Neural cell (in vitro differentiated cells): ENCODE measurements around the gene PARVA. TPM values are rescaled to one million over a fixed set of nuclear protein-coding genes. Genes with fewer than 3 reads are reported as not detected.

ENCODE experiments used
- H2AFZ ChIP-seq: fragments of 200-600, 300-800 bp; sonication (generic), shearing (Covaris generic); 2 replicates; pipeline ENCODE4 v1.6.0; 2014; ENCODE audit warnings: low read depth, mild to moderate bottlenecking, antibody characterized with exemption, low read length, moderate library complexity
- H3F3A ChIP-seq: fragments of 200-600 bp; shearing (Covaris generic); 2 replicates; pipeline ENCODE4 v1.6.1; 2016; ENCODE audit warnings: mild to moderate bottlenecking, moderate library complexity, mixed read lengths, antibody characterized with exemption, low read length; ENCODE audit not compliant: insufficient read depth, poor library complexity, severe bottlenecking
- H3K27ac ChIP-seq: fragments of 200-600, 300-800 bp; sonication (generic), shearing (Covaris generic); 2 replicates; pipeline ENCODE4 v1.5.1; 2014; ENCODE audit warnings: mild to moderate bottlenecking, low read length, moderate library complexity
- H3K27me3 ChIP-seq: fragments of 300-800, 200-600 bp; sonication (generic), shearing (Covaris generic); 2 replicates; pipeline ENCODE4 v1.6.0; 2014; ENCODE audit warnings: mild to moderate bottlenecking, low read depth, low read length, moderate library complexity; ENCODE audit not compliant: insufficient read depth
- H3K36me3 ChIP-seq: fragments of 300-800, 200-600 bp; sonication (generic), shearing (Covaris generic); 2 replicates; pipeline ENCODE4 v1.5.1; 2014; ENCODE audit warnings: mild to moderate bottlenecking, antibody characterized with exemption, low read length, moderate library complexity; ENCODE audit not compliant: insufficient read depth
- H3K4me2 ChIP-seq: fragments of 300-800, 200-600 bp; sonication (generic), shearing (Covaris generic); 2 replicates; pipeline ENCODE4 v1.6.0; 2014; ENCODE audit warnings: mild to moderate bottlenecking, low read length
- H3K4me3 ChIP-seq: fragments of 300-800, 200-600 bp; sonication (generic), shearing (Covaris generic); 2 replicates; pipeline ENCODE4 v1.5.1; 2014; ENCODE audit warnings: mild to moderate bottlenecking, low read length, moderate library complexity
- H3K79me2 ChIP-seq: fragments of 200-600 bp; shearing (Covaris generic); replicated peaks from 2 replicates; pipeline ENCODE4 v1.6.0; 2014; ENCODE audit warnings: mild to moderate bottlenecking, low read length, moderate library complexity; ENCODE audit not compliant: insufficient read depth
- H3K9ac ChIP-seq: fragments of 300-800, 200-600 bp; sonication (generic), shearing (Covaris generic); 2 replicates; pipeline ENCODE4 v1.6.1; 2016; ENCODE audit warnings: mild to moderate bottlenecking, low read length, mixed read lengths
- H3K9me2 ChIP-seq: fragments of 200-600 bp; shearing (Covaris generic); 2 replicates; pipeline ENCODE4 v1.6.1; 2016; ENCODE audit warnings: mild to moderate bottlenecking, low read length, mixed read lengths; ENCODE audit not compliant: insufficient read depth
- H3K9me3 ChIP-seq: fragments of 200-600, 300-800 bp; sonication (generic), shearing (Covaris generic); 2 replicates; pipeline ENCODE4 v1.6.1; 2016; ENCODE audit warnings: mild to moderate bottlenecking, mixed run types, low read length, moderate library complexity, mixed read lengths
- H4K20me1 ChIP-seq: fragments of 200-600 bp; shearing (Covaris generic); 2 replicates; pipeline ENCODE4 v1.6.1; 2016; ENCODE audit warnings: mild to moderate bottlenecking, mixed run types; ENCODE audit not compliant: insufficient read depth
- EP300 ChIP-seq: fragments of 450-650 bp; conservative IDR thresholded peaks from 2 replicates; pipeline ENCODE4 v1.6.1; 2014; ENCODE audit warnings: antibody characterized with exemption, mild to moderate bottlenecking, moderate library complexity; ENCODE audit not compliant: poor library complexity, severe bottlenecking
- EZH2 ChIP-seq: fragments of 200-600, 300-800 bp; shearing (Covaris generic), sonication (generic); IDR thresholded peaks from 2 replicates; pipeline ENCODE4 v1.6.1; 2014; ENCODE audit warnings: antibody characterized with exemption, low read length, borderline replicate concordance, mild to moderate bottlenecking; ENCODE audit not compliant: insufficient read depth, poor library complexity, severe bottlenecking
- MXI1 ChIP-seq: fragments of 450-650 bp; conservative IDR thresholded peaks from 2 replicates; pipeline ENCODE4 v1.6.1; 2014; ENCODE audit warnings: antibody characterized with exemption, mild to moderate bottlenecking; ENCODE audit not compliant: poor library complexity, severe bottlenecking
- POLR2AphosphoS5 ChIP-seq: IDR thresholded peaks from 2 replicates; pipeline ENCODE4 v1.6.1; 2012
- RAD21 ChIP-seq: fragments of 450-650 bp; conservative IDR thresholded peaks from 2 replicates; pipeline ENCODE4 v1.6.1; 2014; ENCODE audit warnings: antibody characterized with exemption, mild to moderate bottlenecking, moderate library complexity
- REST ChIP-seq: IDR thresholded peaks from 2 replicates; pipeline ENCODE4 v1.6.1; 2012; ENCODE audit warnings: borderline replicate concordance
- SMC3 ChIP-seq: fragments of 450-650 bp; conservative IDR thresholded peaks from 2 replicates; pipeline ENCODE4 v1.6.1; 2014; ENCODE audit warnings: antibody characterized with exemption, mild to moderate bottlenecking, moderate library complexity; ENCODE audit not compliant: poor library complexity
- TAF1 ChIP-seq: IDR thresholded peaks from 2 replicates; pipeline ENCODE4 v1.6.1; 2012; ENCODE audit warnings: low read depth
- polyA plus RNA-seq: library from polyadenylated mRNA; depleted of rRNA; stranded (reverse); fragments of >200 nt; gene quantifications from 2 replicates; pipeline ENCODE4 v1.2.3, GENCODE V29; 2014
- TF ChIP-seq, protein P1 (sequence below): fragments of 450-650 bp; IDR thresholded peaks from 2 replicates; pipeline ENCODE4 v1.5.1; 2014; ENCODE audit warnings: antibody characterized with exemption, mild to moderate bottlenecking, moderate library complexity; ENCODE audit not compliant: poor library complexity, severe bottlenecking

Gene PARVA
- polyA plus RNA-seq, 1 donor from 2014 or later: 0.94 TPM

- Histone ChIP-seq H3K4me3 (no peak overlapping the region), H3K27me3 (no peaks in the 10 kb centered on the region), H3K79me2 (no peaks in the 10 kb centered on the region), H3K27ac (no peak overlapping the region), H3K9ac (no peak overlapping the region), H3K36me3 (no peaks in the 10 kb centered on the region), H3K4me2 (no peak overlapping the region), H4K20me1 (no peaks in the 10 kb centered on the region), H3K9me2 (no peaks in the 10 kb centered on the region), H3F3A (no peaks in the 10 kb centered on the region), H2AFZ (no peak overlapping the region), H3K9me3 (no peaks in the 10 kb centered on the region)
- TF ChIP-seq REST (no peak), MXI1 (no peak), RAD21 (no peak), EZH2 (no peak)
- TF ChIP-seq, protein P1, sequence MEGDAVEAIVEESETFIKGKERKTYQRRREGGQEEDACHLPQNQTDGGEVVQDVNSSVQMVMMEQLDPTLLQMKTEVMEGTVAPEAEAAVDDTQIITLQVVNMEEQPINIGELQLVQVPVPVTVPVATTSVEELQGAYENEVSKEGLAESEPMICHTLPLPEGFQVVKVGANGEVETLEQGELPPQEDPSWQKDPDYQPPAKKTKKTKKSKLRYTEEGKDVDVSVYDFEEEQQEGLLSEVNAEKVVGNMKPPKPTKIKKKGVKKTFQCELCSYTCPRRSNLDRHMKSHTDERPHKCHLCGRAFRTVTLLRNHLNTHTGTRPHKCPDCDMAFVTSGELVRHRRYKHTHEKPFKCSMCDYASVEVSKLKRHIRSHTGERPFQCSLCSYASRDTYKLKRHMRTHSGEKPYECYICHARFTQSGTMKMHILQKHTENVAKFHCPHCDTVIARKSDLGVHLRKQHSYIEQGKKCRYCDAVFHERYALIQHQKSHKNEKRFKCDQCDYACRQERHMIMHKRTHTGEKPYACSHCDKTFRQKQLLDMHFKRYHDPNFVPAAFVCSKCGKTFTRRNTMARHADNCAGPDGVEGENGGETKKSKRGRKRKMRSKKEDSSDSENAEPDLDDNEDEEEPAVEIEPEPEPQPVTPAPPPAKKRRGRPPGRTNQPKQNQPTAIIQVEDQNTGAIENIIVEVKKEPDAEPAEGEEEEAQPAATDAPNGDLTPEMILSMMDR: no peak
These were observed 148.2 kb downstream of the PARVA start for GRCh38 chr11:12525466-12526055.

GRCh38 chr11:12526789-12527188 is 149.4 kb downstream of the PARVA start:
- H3K9me2 ChIP-seq: no peaks in the 10 kb centered on the region

More at GRCh38 chr11:12526789-12527188, 149.4 kb downstream of the PARVA start:
- Histone ChIP-seq H3K9ac (no peak overlapping the region), H3F3A (no peaks in the 10 kb centered on the region), H3K4me3 (no peak overlapping the region), H4K20me1 (no peaks in the 10 kb centered on the region), H3K79me2 (no peaks in the 10 kb centered on the region), H3K36me3 (no peaks in the 10 kb centered on the region), H3K27ac (no peak overlapping the region), H3K27me3 (no peaks in the 10 kb centered on the region), H3K4me2 (no peak overlapping the region), H2AFZ (no peak overlapping the region), H3K9me3 (no peaks in the 10 kb centered on the region)
- TF ChIP-seq TAF1 (no peak), EP300 (no peak), RAD21 (no peak), EZH2 (no peak), SMC3 (no peak), POLR2AphosphoS5 (no peak)
- TF ChIP-seq, protein P1: no peak
